Measurements from ENCODE around the gene OSCP1.

OSCP1 gene

DNA sequence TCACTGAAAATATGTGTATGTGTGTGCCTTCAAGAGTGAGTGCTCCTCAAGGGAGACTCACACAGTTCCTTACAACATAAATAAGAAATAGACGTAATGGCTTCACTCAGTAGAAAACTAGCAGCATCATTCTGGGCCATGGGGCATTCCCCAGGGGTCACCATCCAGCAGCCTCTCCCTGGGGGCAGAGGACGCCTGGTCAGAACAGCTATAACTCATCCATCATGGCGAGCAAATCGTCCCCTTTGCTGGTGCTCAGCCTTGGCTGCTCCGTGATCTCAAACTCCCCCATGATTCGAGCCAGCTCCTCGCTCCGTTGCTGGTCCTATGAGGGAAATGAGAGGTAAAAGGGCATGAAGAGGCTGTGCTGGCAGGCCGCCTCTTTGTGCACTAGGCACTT, 32.3 kb downstream of the OSCP1 start:
- CTCF ChIA-PET: interaction anchor here (1.0 to 1.7 kb wide), 3 partner anchors 50 to 132 kb away, joined by 3 to 8 read pairs (median 4); no protein-coding TSS in a partner anchor
- DNase-seq (ENCODE audit: extremely low spot score): no peak
- TF ChIP-seq, protein P1, sequence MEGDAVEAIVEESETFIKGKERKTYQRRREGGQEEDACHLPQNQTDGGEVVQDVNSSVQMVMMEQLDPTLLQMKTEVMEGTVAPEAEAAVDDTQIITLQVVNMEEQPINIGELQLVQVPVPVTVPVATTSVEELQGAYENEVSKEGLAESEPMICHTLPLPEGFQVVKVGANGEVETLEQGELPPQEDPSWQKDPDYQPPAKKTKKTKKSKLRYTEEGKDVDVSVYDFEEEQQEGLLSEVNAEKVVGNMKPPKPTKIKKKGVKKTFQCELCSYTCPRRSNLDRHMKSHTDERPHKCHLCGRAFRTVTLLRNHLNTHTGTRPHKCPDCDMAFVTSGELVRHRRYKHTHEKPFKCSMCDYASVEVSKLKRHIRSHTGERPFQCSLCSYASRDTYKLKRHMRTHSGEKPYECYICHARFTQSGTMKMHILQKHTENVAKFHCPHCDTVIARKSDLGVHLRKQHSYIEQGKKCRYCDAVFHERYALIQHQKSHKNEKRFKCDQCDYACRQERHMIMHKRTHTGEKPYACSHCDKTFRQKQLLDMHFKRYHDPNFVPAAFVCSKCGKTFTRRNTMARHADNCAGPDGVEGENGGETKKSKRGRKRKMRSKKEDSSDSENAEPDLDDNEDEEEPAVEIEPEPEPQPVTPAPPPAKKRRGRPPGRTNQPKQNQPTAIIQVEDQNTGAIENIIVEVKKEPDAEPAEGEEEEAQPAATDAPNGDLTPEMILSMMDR (IDR thresholded peaks at IDR 0.05; ENCODE audit: control extremely low read depth, extremely low read depth, low read depth, missing control alignments): no peak
- POLR2A ChIA-PET: interaction anchor here (0.5 kb wide), 1 partner anchor 9 kb away, joined by 6 read pairs; no protein-coding TSS in a partner anchor

DNA sequence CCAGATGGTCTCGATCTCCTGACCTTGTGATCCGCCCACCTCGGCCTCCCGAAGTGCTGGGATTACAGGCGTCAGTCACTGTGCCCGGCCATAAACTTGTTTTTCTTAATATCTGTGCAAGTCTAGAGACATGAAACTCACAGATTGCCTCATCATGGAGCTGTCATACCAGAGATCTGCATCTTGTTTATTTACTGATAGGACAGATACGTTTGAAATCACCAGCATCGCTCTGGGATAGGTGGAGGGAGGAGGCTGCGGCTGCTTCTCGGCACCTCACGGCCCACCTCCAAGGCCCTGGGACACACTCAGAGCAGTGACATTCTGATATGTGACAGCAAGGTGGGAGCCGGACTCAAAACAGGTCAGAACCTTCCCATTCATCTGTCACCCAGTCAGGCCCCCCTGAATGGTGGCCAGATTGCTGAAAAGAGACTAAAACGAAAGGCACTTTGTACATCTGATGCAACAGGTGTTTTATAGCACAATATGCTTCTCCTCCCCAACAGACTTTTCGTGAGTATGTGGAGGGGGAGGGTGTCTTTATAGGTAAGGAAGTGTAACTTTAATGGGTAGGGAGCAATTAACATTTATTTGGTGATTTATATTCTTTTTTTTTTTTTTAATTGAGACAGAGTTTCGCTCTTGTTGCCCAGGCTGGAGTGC, 34.5 kb downstream of the OSCP1 start:
- TF ChIP-seq, protein P1 (IDR thresholded peaks at IDR 0.05; ENCODE audit: control extremely low read depth, extremely low read depth, low read depth, missing control alignments): no peak

DNA sequence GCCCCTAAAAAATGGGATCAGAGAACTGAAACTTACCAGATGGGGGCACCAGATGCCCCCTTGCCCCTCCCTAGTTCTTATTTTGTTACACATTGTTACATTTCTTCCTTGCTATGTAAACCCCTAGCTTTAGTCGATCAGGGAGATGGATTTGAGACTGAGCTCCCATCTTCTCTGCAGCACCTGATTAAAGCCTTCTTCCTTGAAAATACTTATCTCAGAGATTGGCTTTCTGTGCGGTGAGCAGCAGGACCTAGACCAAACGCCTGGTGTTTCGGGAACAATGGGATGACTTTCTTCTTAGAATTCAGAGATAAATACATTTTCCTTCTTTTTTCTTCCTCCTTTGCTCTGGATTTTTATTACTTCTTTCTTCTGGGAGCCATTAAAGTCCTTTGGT, 35.9 kb downstream of the OSCP1 start:
- CTCF ChIA-PET: interaction anchor here (1.1 to 1.3 kb wide), 3 partner anchors 10 to 45 kb away, joined by 3 read pairs; no protein-coding TSS in a partner anchor
- POLR2A ChIA-PET: no interaction called here
- no peak for DNase-seq (ENCODE audit: extremely low spot score)
- TF ChIP-seq, protein P1 (IDR thresholded peaks at IDR 0.05; ENCODE audit: control extremely low read depth, extremely low read depth, low read depth, missing control alignments): no peak

More for the DNA sequence above, 34.5 kb downstream of the OSCP1 start:
- no peak for DNase-seq (ENCODE audit: extremely low spot score)
- CTCF ChIA-PET: no interaction called here
- POLR2A ChIA-PET: interaction anchor here (0.6 kb wide), 1 partner anchor 1639 kb away, joined by 4 read pairs; no protein-coding TSS in a partner anchor

DNA sequence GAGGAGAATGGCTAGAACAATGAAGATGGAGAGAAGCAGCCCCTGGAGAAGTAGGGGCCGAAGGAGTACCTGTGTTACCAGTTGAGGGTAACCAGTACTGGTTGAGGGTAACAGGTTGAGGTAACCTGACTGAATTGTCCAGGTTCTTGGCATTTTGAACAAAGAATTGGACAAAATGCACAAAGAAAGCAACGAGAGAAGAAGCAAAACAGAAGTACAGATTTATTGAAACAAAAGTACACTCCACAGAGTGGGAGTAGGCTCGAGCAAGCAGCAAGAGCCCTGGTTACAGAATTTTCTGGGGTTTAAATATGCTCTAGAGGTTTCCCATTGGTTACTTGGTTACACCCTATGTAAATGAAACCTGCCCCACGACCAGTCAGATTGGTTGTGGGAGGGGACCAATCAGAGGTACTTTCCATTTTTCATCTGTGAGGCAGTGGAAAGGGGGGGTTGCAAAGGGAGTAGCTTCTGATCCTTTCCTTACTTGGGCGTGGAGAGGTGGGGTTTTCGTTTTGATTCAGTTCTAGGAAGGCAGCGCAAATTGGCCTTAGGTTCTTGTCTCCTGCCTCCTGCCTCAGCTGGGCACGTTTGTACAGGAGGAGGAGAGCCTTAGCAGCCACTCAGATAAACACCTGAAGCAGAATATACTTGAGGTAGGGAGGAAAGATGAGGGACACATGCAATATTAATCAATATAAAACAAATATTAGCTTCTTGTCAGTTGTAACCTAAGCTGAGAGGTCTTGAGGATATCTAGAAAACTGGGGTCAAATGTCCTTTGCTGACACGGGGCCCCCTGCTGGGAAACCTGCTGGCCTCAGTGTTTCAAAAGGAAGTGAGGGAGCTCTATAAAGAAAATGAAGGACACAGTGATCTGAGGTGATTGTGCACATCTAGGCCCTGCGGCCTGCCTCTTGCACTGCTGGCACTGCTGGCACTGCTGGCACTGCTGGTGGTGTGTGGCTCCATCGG, 38.3 kb downstream of the OSCP1 start:
- POLR2A ChIA-PET: interaction anchor here (1.5 kb wide), 1 partner anchor 11 kb away, joined by 4 read pairs; no protein-coding TSS in a partner anchor
- DNase-seq (ENCODE audit: extremely low spot score): no peak
- CTCF ChIA-PET: interaction anchor here (1.0 to 2.6 kb wide), 7 partner anchors 8 to 263 kb away, joined by 3 to 12 read pairs (median 4); partner anchors contain the start of gene TRAPPC3

DNA sequence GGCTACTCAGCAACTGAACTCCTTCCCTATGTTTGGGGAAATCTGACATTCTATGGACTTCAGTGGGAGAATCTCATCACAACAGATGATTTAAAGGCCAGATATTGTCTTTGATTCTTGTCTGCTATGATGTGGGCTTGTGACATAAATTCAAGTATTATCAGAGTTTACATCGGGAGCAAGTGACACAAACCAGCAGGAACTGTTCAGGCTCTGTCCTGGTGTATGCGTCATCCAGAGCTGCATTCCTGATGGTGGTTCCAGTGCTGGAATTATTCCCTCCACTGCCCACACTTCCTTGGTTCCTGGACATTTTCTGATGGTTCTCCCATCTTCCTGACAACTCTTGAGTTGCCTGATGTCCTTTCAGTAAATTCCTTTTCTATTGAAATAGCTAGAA, 41.8 kb downstream of the OSCP1 start:
- POLR2A ChIA-PET: interaction anchor here (0.6 kb wide), 1 partner anchor 59 kb away, joined by 4 read pairs; no protein-coding TSS in a partner anchor
- CTCF ChIA-PET: interaction anchor here (1.5 kb wide), 1 partner anchor 11 kb away, joined by 3 read pairs; no protein-coding TSS in a partner anchor
- TF ChIP-seq, protein P1 (IDR thresholded peaks at IDR 0.05; ENCODE audit: control extremely low read depth, extremely low read depth, low read depth, missing control alignments): no peak
- DNase-seq (ENCODE audit: extremely low spot score): no peak

More for the DNA sequence above, 38.3 kb downstream of the OSCP1 start:
- TF ChIP-seq, protein P1 (IDR thresholded peaks at IDR 0.05; ENCODE audit: control extremely low read depth, extremely low read depth, low read depth, missing control alignments): no peak

DNA sequence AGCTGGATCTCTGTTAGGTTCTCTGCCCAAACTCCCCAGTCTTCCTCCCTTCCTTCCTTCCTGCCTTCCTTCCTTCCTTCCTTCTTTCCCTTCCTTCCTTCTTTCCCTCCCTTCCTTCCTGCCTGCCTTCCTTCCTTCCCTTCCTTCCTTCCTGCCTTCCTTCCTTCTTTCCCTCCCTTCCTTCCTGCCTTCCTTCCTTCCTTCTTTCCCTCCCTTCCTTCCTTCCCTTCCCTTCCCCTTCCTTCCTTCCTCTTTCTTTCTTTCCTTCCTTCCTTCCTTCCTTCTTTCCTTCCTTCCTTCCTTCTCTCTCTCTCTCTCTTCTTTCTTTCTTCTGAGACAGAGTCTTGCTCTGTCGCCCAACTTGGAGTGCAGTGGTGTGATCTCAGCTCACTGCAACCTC, 43.8 kb downstream of the OSCP1 start:
- TF ChIP-seq, protein P1 (IDR thresholded peaks at IDR 0.05; ENCODE audit: control extremely low read depth, extremely low read depth, low read depth, missing control alignments): no peak
- POLR2A ChIA-PET: no interaction called here
- CTCF ChIA-PET: interaction anchor here (1.2 kb wide), 1 partner anchor 38 kb away, joined by 4 read pairs; no protein-coding TSS in a partner anchor
- no peak for DNase-seq (ENCODE audit: extremely low spot score)
